HG02852 (cell line): ENCODE measurements around the gene PPP6R1.

Experiments
- ATAC-seq: cut with Tn5 transposase; IDR thresholded peaks from one replicate; pipeline ENCODE4 v1.9.1; 2021; ENCODE audit warnings: mild to moderate bottlenecking, moderate library complexity; ENCODE audit not compliant: unreplicated experiment

Gene PPP6R1

GRCh38 chr19:55186080-55186479 is 72.7 kb downstream of the PPP6R1 start:
- ATAC-seq = no peak

- no peak for ATAC-seq
These were observed 77.1 kb downstream of the PPP6R1 start for GRCh38 chr19:55181740-55182139.
